Gastrocnemius medialis (tissue), 4 donors: Measurements from ENCODE around the gene ADORA2B. TPM values are rescaled to one million over a fixed set of nuclear protein-coding genes. Genes with fewer than 3 reads are reported as not detected.
"Not testable (repeated sequence)": the region's sequence is repeated elsewhere in the genome, so short reads cannot be mapped to it uniquely, and the experiment has no call there.

Experiments used
- ATAC-seq, 2 donors: fragments of 150-250 bp; one replicate each; pipeline ENCODE4 v1.9.1; 2016
- DNase-seq, 2 donors: peaks; one replicate each; pipeline ENCODE4 v3.0.0-alpha.2; 2019
- H3K27ac ChIP-seq, 4 donors: fragments of 200-600 bp; sonication (generic); 1 replicate in 1 of 4; 2 replicates in 3 of 4; pipeline ENCODE4 v1.5.1; 2016 to 2018; ENCODE audit warnings: mild to moderate bottlenecking in 2 of 4, moderate library complexity in 1 of 4
- H3K27me3 ChIP-seq, 3 donors: fragments of 200-600 bp; sonication (generic) in 2 of 3; 1 replicate in 1 of 3; 2 replicates in 2 of 3; pipeline versions ENCODE4 v1.5.1 to v1.6.0; 2016 to 2019; ENCODE audit warnings: mild to moderate bottlenecking in 1 of 3, moderate library complexity in 1 of 3
- H3K36me3 ChIP-seq, 2 donors: fragments of 200-600 bp; sonication (generic) in 1 of 2; one replicate each; pipeline ENCODE4 v1.5.1; 2017 to 2018
- H3K4me1 ChIP-seq, 2 donors: fragments of 200-600 bp; sonication (generic) in 1 of 2; one replicate each; pipeline ENCODE4 v1.5.1; 2016 to 2017; ENCODE audit warnings: mild to moderate bottlenecking in 2 of 2
- H3K4me3 ChIP-seq, 4 donors: fragments of 200-600 bp; sonication (generic) in 3 of 4; 1 replicate in 1 of 4; 2 replicates in 3 of 4; pipeline ENCODE4 v1.5.1; 2016 to 2019; ENCODE audit warnings: mild to moderate bottlenecking in 2 of 4
- H3K9me3 ChIP-seq, 3 donors: fragments of 200-600 bp; sonication (generic) in 2 of 3; 1 replicate in 1 of 3; 2 replicates in 2 of 3; pipeline ENCODE4 v1.5.1; 2016 to 2019
- POLR2A ChIP-seq, 2 donors: fragments of 450-650 bp; IDR thresholded peaks; one replicate each; pipeline ENCODE4 v1.6.1; 2017; ENCODE audit warnings: antibody characterized with exemption in 2 of 2, mild to moderate bottlenecking in 2 of 2, moderate library complexity in 2 of 2
- in situ Hi-C, 4 donors: fragments of 200-750 bp; cut with MboI; loops; one replicate each; pipeline versions ENCODE4 v1.15.0 to v1.8.0; 2017; ENCODE audit warnings: low sequenced_read_pairs in 4 of 4
- intact Hi-C: fragments of 100-400 bp; cut with DNase I; formaldehyde crosslinking; loops from one replicate; pipeline ENCODE4 v1.15.1; 2023; ENCODE audit warnings: low total_unique reads
- total RNA-seq, 4 donors: library from RNA; depleted of rRNA; stranded (reverse); fragments of >200 nt; gene quantifications; one replicate each; pipeline versions ENCODE4 v1.1.0 to v1.2.3, GENCODE V29; 2016
- TF ChIP-seq, protein P1 (sequence below), 5 experiments: fragments of 450-650 bp in 3 of 5; fragments of 200-600 bp in 2 of 5; sonication (generic) in 2 of 5; IDR thresholded peaks in 4 of 5; conservative IDR thresholded peaks in 1 of 5; 1 replicate in 4 of 5; 2 replicates in 1 of 5; pipeline ENCODE4 v1.5.1; 2016 to 2019; ENCODE audit warnings: antibody characterized with exemption in 5 of 5, mild to moderate bottlenecking in 3 of 5, moderate library complexity in 3 of 5

ADORA2B gene
- total RNA-seq, 4 donors from 2014 or later = 0.25 to 1.4 TPM; not detected in 2

DNA sequence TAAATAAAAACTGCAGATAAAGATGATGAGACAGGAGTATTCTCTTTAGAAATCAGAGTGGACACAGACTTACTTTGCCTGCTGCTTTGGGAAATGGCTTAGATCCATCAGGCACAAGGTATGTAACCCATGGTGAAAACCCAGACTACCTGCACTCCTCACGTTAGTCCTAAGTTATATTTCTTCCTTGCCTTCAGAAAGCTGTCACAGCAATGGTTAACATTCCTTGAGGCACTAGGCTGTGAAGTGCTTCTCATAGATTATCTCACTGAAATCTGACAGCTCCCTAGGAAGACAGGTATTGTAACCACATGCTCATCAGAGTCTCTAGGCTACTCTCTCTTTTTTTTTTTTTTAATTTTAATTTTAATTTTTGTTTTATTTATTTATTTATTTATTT, 33.7 kb downstream of the ADORA2B start:
- TF ChIP-seq, protein P1, sequence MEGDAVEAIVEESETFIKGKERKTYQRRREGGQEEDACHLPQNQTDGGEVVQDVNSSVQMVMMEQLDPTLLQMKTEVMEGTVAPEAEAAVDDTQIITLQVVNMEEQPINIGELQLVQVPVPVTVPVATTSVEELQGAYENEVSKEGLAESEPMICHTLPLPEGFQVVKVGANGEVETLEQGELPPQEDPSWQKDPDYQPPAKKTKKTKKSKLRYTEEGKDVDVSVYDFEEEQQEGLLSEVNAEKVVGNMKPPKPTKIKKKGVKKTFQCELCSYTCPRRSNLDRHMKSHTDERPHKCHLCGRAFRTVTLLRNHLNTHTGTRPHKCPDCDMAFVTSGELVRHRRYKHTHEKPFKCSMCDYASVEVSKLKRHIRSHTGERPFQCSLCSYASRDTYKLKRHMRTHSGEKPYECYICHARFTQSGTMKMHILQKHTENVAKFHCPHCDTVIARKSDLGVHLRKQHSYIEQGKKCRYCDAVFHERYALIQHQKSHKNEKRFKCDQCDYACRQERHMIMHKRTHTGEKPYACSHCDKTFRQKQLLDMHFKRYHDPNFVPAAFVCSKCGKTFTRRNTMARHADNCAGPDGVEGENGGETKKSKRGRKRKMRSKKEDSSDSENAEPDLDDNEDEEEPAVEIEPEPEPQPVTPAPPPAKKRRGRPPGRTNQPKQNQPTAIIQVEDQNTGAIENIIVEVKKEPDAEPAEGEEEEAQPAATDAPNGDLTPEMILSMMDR (IDR thresholded peaks at IDR 0.05 in 4 of 5, conservative IDR thresholded peaks at IDR 0.05 in 1 of 5) = no peak
- TF ChIP-seq POLR2A (IDR thresholded peaks at IDR 0.05) = no peak
- no peaks in the 10 kb centered on the region for H3K9me3 ChIP-seq
- DNase-seq (no peak), ATAC-seq (no peak)
- no peaks in the 10 kb centered on the region for H3K4me1 ChIP-seq
- H3K27me3 ChIP-seq = no peaks in the 10 kb centered on the region
- in situ Hi-C loops (loop anchor here in 2 of 4 donors (25.0 kb wide), 1 partner anchor 141 kb away; no protein-coding TSS in a partner anchor), intact Hi-C loops (no loop called here)
- H3K36me3 ChIP-seq = peaks cover 0 to 58% of the 10 kb centered on the region in 2 donors
- H3K27ac ChIP-seq = no peak overlapping the region
- no peak overlapping the region for H3K4me3 ChIP-seq

DNA sequence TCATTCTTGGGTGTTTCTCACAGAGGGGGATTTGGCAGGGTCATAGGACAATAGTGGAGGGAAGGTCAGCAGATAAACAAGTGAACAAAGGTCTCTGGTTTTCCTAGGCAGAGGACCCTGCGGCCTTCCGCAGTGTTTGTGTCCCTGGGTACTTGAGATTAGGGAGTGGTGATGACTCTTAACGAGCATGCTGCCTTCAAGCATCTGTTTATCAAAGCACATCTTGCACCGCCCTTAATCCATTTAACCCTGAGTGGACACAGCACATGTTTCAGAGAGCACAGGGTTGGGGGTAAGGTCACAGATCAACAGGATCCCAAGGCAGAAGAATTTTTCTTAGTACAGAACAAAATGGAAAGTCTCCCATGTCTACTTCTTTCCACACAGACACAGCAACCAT, 34.1 kb downstream of the ADORA2B start:
- in situ Hi-C loops = loop anchor here in 2 of 4 donors (25.0 kb wide), 1 partner anchor 142 kb away; no protein-coding TSS in a partner anchor

DNA sequence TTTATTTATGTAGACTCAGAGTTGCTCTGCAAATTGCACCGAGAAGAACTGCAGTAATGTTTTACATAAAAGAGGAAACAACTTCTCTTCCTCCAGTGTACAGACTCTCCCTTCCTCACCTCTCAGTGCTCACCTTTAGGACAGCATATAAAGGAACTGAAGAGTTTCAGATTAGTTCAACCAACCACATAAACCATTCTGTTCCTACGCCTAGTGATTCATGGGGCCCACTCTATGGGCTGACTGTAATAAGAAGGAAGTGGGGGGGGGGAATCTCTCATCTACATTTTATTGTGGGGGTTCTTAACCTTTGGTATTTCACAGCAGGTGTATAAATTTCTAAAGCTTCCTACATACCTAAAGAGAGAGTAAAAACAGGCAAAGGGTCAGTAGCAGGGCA, 36.3 kb downstream of the ADORA2B start:
- TF ChIP-seq, protein P1 (IDR thresholded peaks at IDR 0.05 in 4 of 5, conservative IDR thresholded peaks at IDR 0.05 in 1 of 5) = no peak
- no peak for TF ChIP-seq POLR2A (IDR thresholded peaks at IDR 0.05)
- intact Hi-C loops = no loop called here
- H3K9me3 ChIP-seq = no peaks in the 10 kb centered on the region

More for the DNA sequence above, 34.1 kb downstream of the ADORA2B start:
- H3K27me3 ChIP-seq, intact Hi-C loops, DNase-seq, H3K9me3 ChIP-seq, H3K4me3 ChIP-seq, H3K27ac ChIP-seq, ATAC-seq, H3K4me1 ChIP-seq: not testable (repeated sequence)
- H3K36me3 ChIP-seq = peaks cover 0 to 61% of the 10 kb centered on the region in 2 donors

DNA sequence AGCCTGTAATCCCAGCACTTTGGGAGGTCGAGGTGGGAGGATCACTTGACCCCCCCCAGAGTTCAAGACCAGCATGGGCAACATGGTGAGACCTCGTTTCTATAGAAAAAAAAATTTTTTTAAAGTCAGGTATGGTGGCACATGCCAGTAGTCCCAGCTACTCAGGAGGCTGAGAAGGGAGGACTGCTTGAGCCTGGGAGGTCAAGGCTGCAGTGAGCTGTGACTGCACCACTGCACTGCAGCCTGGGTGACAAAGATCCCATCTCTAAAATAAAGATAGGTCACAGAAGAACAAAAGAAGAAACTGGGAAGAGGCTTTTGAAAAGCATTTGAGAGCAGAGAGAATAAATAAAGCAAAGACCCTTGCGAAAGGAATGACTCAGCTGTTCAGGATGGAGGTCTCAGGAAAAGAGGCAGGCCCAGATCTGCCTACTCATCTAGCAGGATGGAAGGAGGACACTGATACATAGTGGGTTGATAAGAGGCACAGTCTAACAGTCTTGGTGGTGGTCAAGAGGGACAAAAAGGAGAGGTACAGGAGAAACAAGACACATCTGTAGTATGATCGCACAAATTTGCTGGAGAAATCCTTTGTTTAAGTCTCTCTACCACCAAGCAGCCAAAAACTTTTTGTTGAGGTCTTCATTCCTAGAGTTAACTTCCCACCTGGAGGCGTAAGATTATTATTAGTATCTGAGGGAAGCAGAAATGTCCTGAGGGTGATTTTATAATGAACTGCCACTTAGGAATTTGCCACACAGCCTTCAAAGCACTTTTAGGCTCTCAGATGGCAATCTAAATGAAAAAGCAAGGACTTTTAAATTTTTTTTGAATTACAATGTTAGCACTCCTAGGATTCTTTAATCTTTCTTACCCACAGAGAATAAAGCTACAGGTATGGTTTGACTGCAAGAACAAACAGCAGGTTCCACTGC, 37.0 kb downstream of the ADORA2B start:
- Histone ChIP-seq H3K27me3 (no peaks in the 10 kb centered on the region), H3K4me3 (no peak overlapping the region), H3K4me1 (no peaks in the 10 kb centered on the region), H3K36me3 (peaks cover 0 to 75% of the 10 kb centered on the region in 2 donors), H3K27ac (no peak overlapping the region), H3K9me3 (no peaks in the 10 kb centered on the region)
- DNase-seq = no peak
- in situ Hi-C loops = loop anchor here in 2 of 4 donors (25.0 kb wide), 1 partner anchor 145 kb away; no protein-coding TSS in a partner anchor
- intact Hi-C loops = no loop called here
- ATAC-seq = no peak
- TF ChIP-seq, protein P1 (IDR thresholded peaks at IDR 0.05 in 4 of 5, conservative IDR thresholded peaks at IDR 0.05 in 1 of 5) = no peak
- no peak for TF ChIP-seq POLR2A (IDR thresholded peaks at IDR 0.05)

More for the DNA sequence above, 36.3 kb downstream of the ADORA2B start:
- Histone ChIP-seq H3K27me3 (no peaks in the 10 kb centered on the region), H3K27ac (no peak overlapping the region), H3K4me1 (no peaks in the 10 kb centered on the region), H3K36me3 (peaks cover 0 to 73% of the 10 kb centered on the region in 2 donors), H3K4me3 (no peak overlapping the region)
- ATAC-seq = no peak
- DNase-seq = no peak
- in situ Hi-C loops = loop anchor here in 2 of 4 donors (25.0 kb wide), 1 partner anchor 144 kb away; no protein-coding TSS in a partner anchor

DNA sequence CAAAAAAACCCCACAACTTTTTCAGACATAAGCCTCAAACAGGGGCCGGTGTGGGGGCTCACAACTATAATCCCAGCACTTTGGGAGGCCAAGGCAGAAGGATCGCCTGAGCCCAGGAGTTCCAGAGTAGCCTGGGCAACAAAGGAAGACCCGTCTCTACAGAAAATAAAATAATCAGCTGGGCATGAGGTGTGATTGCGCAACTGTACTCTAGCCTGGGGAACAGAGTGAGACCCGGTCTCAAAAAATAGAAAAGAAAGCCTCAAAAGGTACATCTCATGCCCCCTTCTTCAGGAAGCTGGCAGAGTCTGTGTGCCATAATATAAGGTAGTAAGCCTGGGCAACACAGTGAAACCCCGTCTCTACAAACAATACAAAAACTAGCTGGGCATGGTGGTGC, 51.4 kb downstream of the ADORA2B start:
- no peak for TF ChIP-seq POLR2A (IDR thresholded peaks at IDR 0.05)
- TF ChIP-seq, protein P1 (IDR thresholded peaks at IDR 0.05 in 4 of 5, conservative IDR thresholded peaks at IDR 0.05 in 1 of 5) = no peak
- Histone ChIP-seq H3K9me3 (no peaks in the 10 kb centered on the region), H3K4me3 (no peak overlapping the region), H3K4me1 (peaks cover 11 to 14% of the 10 kb centered on the region in 2 donors), H3K27me3 (no peaks in the 10 kb centered on the region), H3K27ac (no peak overlapping the region), H3K36me3 (peaks cover 0 to 24% of the 10 kb centered on the region in 2 donors)
- intact Hi-C loops (loop anchor here (5.0 kb wide), 1 partner anchor 221 kb away; the partner anchor contains the start of genes NCOR1 and PIGL), in situ Hi-C loops (loop anchor here in 2 of 4 donors (25.0 kb wide), 1 partner anchor 159 kb away; no protein-coding TSS in a partner anchor)
- ATAC-seq (no peak), DNase-seq (no peak)
